Vagina (tissue), 2 donors: ENCODE measurements around the gene PHPT1. TPM values are rescaled to one million over a fixed set of nuclear protein-coding genes. Genes with fewer than 3 reads are reported as not detected.

ENCODE experiments used
- DNase-seq, 2 donors: peaks; one replicate each; pipeline ENCODE4 v3.0.0-alpha.2; 2017; ENCODE audit errors: extremely low spot score in 2 of 2
- H3K27ac ChIP-seq: fragments of 200-600 bp; sonication (generic); one replicate; pipeline ENCODE4 v1.5.1; 2019
- H3K27me3 ChIP-seq: fragments of 200-600 bp; sonication (generic); one replicate; pipeline ENCODE4 v1.5.1; 2019
- H3K36me3 ChIP-seq, 2 donors: fragments of 200-600 bp; sonication (generic); one replicate each; pipeline ENCODE4 v1.5.1; 2017 to 2019
- H3K4me1 ChIP-seq: fragments of 200-600 bp; sonication (generic); one replicate; pipeline ENCODE4 v1.5.1; 2019
- H3K4me3 ChIP-seq, 2 donors: fragments of 200-600 bp; sonication (generic); 1 replicate in 1 of 2; 2 replicates in 1 of 2; pipeline ENCODE4 v1.5.1; 2016 to 2019
- H3K9me3 ChIP-seq: fragments of 200-600 bp; sonication (generic); one replicate; pipeline ENCODE4 v1.5.1; 2019
- CTCF ChIP-seq, 3 experiments: fragments of 450-650 bp in 2 of 3; fragments of 200-600 bp in 1 of 3; sonication (generic) in 1 of 3; IDR thresholded peaks; one replicate each; pipeline ENCODE4 v1.5.1; 2017 to 2019; ENCODE audit warnings: antibody characterized with exemption in 3 of 3, mild to moderate bottlenecking in 2 of 3, moderate library complexity in 2 of 3
- POLR2A ChIP-seq, 2 donors: fragments of 450-650 bp; IDR thresholded peaks; one replicate each; pipeline ENCODE4 v1.6.1; 2017; ENCODE audit warnings: antibody characterized with exemption in 2 of 2, mild to moderate bottlenecking in 2 of 2, moderate library complexity in 2 of 2
- POLR2AphosphoS5 ChIP-seq, 2 donors: sonication (generic); formaldehyde crosslinking; IDR thresholded peaks; one replicate each; pipeline ENCODE4 v1.9.0; 2017; ENCODE audit warnings: antibody characterized with exemption in 2 of 2, mild to moderate bottlenecking in 2 of 2, low read depth in 1 of 2; ENCODE audit not compliant: insufficient read depth in 1 of 2
- intact Hi-C: fragments of 100-400 bp; cut with DNase I; formaldehyde crosslinking; loops from one replicate; pipeline ENCODE4 v1.15.1; 2023
- total RNA-seq: library from RNA; depleted of rRNA; stranded (reverse); fragments of >200 nt; gene quantifications from one replicate; pipeline ENCODE4 v1.2.3, GENCODE V29; 2016

PHPT1 gene
- total RNA-seq, 1 donor from 2014 or later, result 38.1 TPM

- peaks cover 0 to 55% of the 10 kb centered on the region in 2 donors for H3K36me3 ChIP-seq
- TF ChIP-seq CTCF (IDR thresholded peaks at IDR 0.05) (no peak), POLR2A (IDR thresholded peaks at IDR 0.05) (no peak), POLR2AphosphoS5 (IDR thresholded peaks at IDR 0.05; ENCODE audit: insufficient read depth in 1 of 2, low read depth in 1 of 2) (no peak)
- intact Hi-C loops, result no loop called here
- H3K4me1 ChIP-seq, result peaks cover 5% of the 10 kb centered on the region
- H3K4me3 ChIP-seq, result no peak overlapping the region
- no peak for DNase-seq
- no peaks in the 10 kb centered on the region for H3K27me3 ChIP-seq
- H3K27ac ChIP-seq, result no peak overlapping the region
- no peaks in the 10 kb centered on the region for H3K9me3 ChIP-seq
Measured at GRCh38 chr9:136826703-136827582, 22.3 kb upstream of the PHPT1 start.

- H3K4me1 ChIP-seq, result no peaks in the 10 kb centered on the region
- peaks cover 0 to 64% of the 10 kb centered on the region in 2 donors for H3K36me3 ChIP-seq
- no peaks in the 10 kb centered on the region for H3K27me3 ChIP-seq
- H3K27ac ChIP-seq, result no peak overlapping the region
- H3K4me3 ChIP-seq, result no peak overlapping the region
- no peak for DNase-seq
- intact Hi-C loops, result no loop called here
- H3K9me3 ChIP-seq, result no peaks in the 10 kb centered on the region
- TF ChIP-seq POLR2A (IDR thresholded peaks at IDR 0.05) (no peak), CTCF (IDR thresholded peaks at IDR 0.05) (no peak), POLR2AphosphoS5 (IDR thresholded peaks at IDR 0.05; ENCODE audit: insufficient read depth in 1 of 2, low read depth in 1 of 2) (no peak)
Measured at GRCh38 chr9:136827794-136828473, 21.3 kb upstream of the PHPT1 start.

GRCh38 chr9:136828474-136829140 is 20.6 kb upstream of the PHPT1 start:
- TF ChIP-seq CTCF (IDR thresholded peaks at IDR 0.05) (no peak), POLR2A (IDR thresholded peaks at IDR 0.05) (no peak), POLR2AphosphoS5 (IDR thresholded peaks at IDR 0.05; ENCODE audit: insufficient read depth in 1 of 2, low read depth in 1 of 2) (no peak)
- no peak overlapping the region for H3K27ac ChIP-seq
- no peaks in the 10 kb centered on the region for H3K9me3 ChIP-seq
- no peak for DNase-seq
- intact Hi-C loops, result no loop called here
- no peaks in the 10 kb centered on the region for H3K27me3 ChIP-seq
- no peak overlapping the region for H3K4me3 ChIP-seq
- H3K36me3 ChIP-seq, result peaks cover 0 to 59% of the 10 kb centered on the region in 2 donors
- no peaks in the 10 kb centered on the region for H3K4me1 ChIP-seq

GRCh38 chr9:136829412-136829811 is 19.8 kb upstream of the PHPT1 start:
- Histone ChIP-seq H3K27me3 (no peaks in the 10 kb centered on the region), H3K4me3 (no peak overlapping the region), H3K9me3 (no peaks in the 10 kb centered on the region), H3K36me3 (peaks cover 0 to 54% of the 10 kb centered on the region in 2 donors), H3K4me1 (no peaks in the 10 kb centered on the region), H3K27ac (no peak overlapping the region)
- intact Hi-C loops, result no loop called here
- DNase-seq, result no peak
- no peak for TF ChIP-seq CTCF (IDR thresholded peaks at IDR 0.05)
- TF ChIP-seq POLR2AphosphoS5 (IDR thresholded peaks at IDR 0.05; ENCODE audit: insufficient read depth in 1 of 2, low read depth in 1 of 2), result no peak
- TF ChIP-seq POLR2A (IDR thresholded peaks at IDR 0.05), result no peak
